GM19463 (cell line): Measurements from ENCODE around the gene TASP1.

ENCODE experiments used
- ATAC-seq: cut with Tn5 transposase; IDR thresholded peaks from one replicate; pipeline ENCODE4 v1.9.1; 2021; ENCODE audit warnings: mild to moderate bottlenecking, moderate library complexity; ENCODE audit not compliant: unreplicated experiment

The TASP1 gene

GRCh38 chr20:13580707-13581106 lies 58.0 kb downstream of the TASP1 start:
- no peak for ATAC-seq

- no peak for ATAC-seq
These were observed 64.7 kb downstream of the TASP1 start for GRCh38 chr20:13574071-13574470.

GRCh38 chr20:13571662-13572061 lies 67.1 kb downstream of the TASP1 start:
- ATAC-seq, result no peak

- ATAC-seq, result no peak
These were observed 71.1 kb downstream of the TASP1 start for GRCh38 chr20:13567663-13568062.

GRCh38 chr20:13563854-13564253 lies 74.9 kb downstream of the TASP1 start:
- no peak for ATAC-seq

GRCh38 chr20:13554706-13555105 lies 84.0 kb downstream of the TASP1 start:
- no peak for ATAC-seq

- ATAC-seq, result no peak
These were observed 84.7 kb downstream of the TASP1 start for GRCh38 chr20:13554076-13554475.

- ATAC-seq, result no peak
These were observed 86.7 kb downstream of the TASP1 start for GRCh38 chr20:13552061-13552460.

GRCh38 chr20:13549451-13549850 lies 89.3 kb downstream of the TASP1 start:
- no peak for ATAC-seq

GRCh38 chr20:13546497-13547131 lies 92.1 kb downstream of the TASP1 start:
- peak; percentile 73 for ATAC-seq

- no peak for ATAC-seq
These were observed 92.9 kb downstream of the TASP1 start for GRCh38 chr20:13545790-13546189.

- no peak for ATAC-seq
These were observed 94.9 kb downstream of the TASP1 start for GRCh38 chr20:13543783-13544182.

- no peak for ATAC-seq
These were observed 103.1 kb downstream of the TASP1 start for GRCh38 chr20:13535627-13536026.

GRCh38 chr20:13533946-13534345 lies 104.8 kb downstream of the TASP1 start:
- ATAC-seq, result no peak

GRCh38 chr20:13530146-13530545 lies 108.6 kb downstream of the TASP1 start:
- ATAC-seq, result no peak

GRCh38 chr20:13526551-13526950 lies 112.2 kb downstream of the TASP1 start:
- ATAC-seq, result no peak

- ATAC-seq, result no peak
These were observed 113.3 kb downstream of the TASP1 start for GRCh38 chr20:13525225-13525940.

GRCh38 chr20:13524339-13524738 lies 114.4 kb downstream of the TASP1 start:
- no peak for ATAC-seq

- no peak for ATAC-seq
These were observed 120.9 kb downstream of the TASP1 start for GRCh38 chr20:13517831-13518230.

GRCh38 chr20:13515796-13516558 lies 122.8 kb downstream of the TASP1 start:
- no peak for ATAC-seq

- no peak for ATAC-seq
These were observed 123.4 kb downstream of the TASP1 start for GRCh38 chr20:13515291-13515690.
